HepG2 (cell line): Measurements from ENCODE around the gene MTUS2. TPM values are rescaled to one million over a fixed set of nuclear protein-coding genes. Genes with fewer than 3 reads are reported as not detected.

ENCODE experiments used
- ATF1 ChIP-seq: IDR thresholded peaks from 2 replicates; pipeline ENCODE4 v1.6.1; 2016; ENCODE audit warnings: mild to moderate bottlenecking, control low read depth
- EZH2 ChIP-seq: conservative IDR thresholded peaks from 2 replicates; pipeline ENCODE4 v1.6.1; 2012; ENCODE audit warnings: mild to moderate bottlenecking, low read depth, low read length, moderate library complexity
- ISL2 ChIP-seq: sonication (generic); formaldehyde crosslinking; IDR thresholded peaks from 2 replicates; pipeline ENCODE4 v1.5.0; 2020; ENCODE audit warnings: missing genetic modification reagents
- SRY ChIP-seq: sonication (generic); formaldehyde crosslinking; IDR thresholded peaks from 2 replicates; pipeline ENCODE4 v1.8.0; 2022; ENCODE audit warnings: mild to moderate bottlenecking, missing genetic modification reagents
- TCF12 ChIP-seq, 2 experiments: fragments of 450-650 bp in 1 of 2; sonication (generic) in 1 of 2; formaldehyde crosslinking in 1 of 2; IDR thresholded peaks; 2 replicates each; pipeline versions ENCODE4 v1.6.1 to v1.8.0; 2017 to 2022; ENCODE audit warnings: antibody characterized with exemption in 1 of 2, mild to moderate bottlenecking in 1 of 2, missing genetic modification reagents in 1 of 2, moderate library complexity in 1 of 2
- TCF7 ChIP-seq: sonication (generic); IDR thresholded peaks from 2 replicates; pipeline ENCODE4 v1.6.1; 2016; ENCODE audit warnings: antibody characterized with exemption, low read depth
- ZNF10 ChIP-seq: sonication (generic); formaldehyde crosslinking; IDR thresholded peaks from 2 replicates; pipeline ENCODE4 v1.4.0; 2020; ENCODE audit warnings: mild to moderate bottlenecking, low read depth, missing genetic modification reagents, borderline replicate concordance
- ZNF766 ChIP-seq: sonication (generic); formaldehyde crosslinking; IDR thresholded peaks from 2 replicates; pipeline ENCODE4 v1.5.0; 2020; ENCODE audit warnings: missing genetic modification reagents, borderline replicate concordance
- ZNF776 ChIP-seq: sonication (generic); formaldehyde crosslinking; IDR thresholded peaks from 2 replicates; pipeline ENCODE4 v1.4.0; 2020; ENCODE audit warnings: mild to moderate bottlenecking, missing genetic modification reagents
- ZNF878 ChIP-seq: sonication (generic); formaldehyde crosslinking; IDR thresholded peaks from 2 replicates; pipeline ENCODE4 v1.8.1; 2023; ENCODE audit warnings: mild to moderate bottlenecking, missing genetic modification reagents, moderate library complexity
- ZSCAN25 ChIP-seq: sonication (generic); formaldehyde crosslinking; IDR thresholded peaks from 2 replicates; pipeline ENCODE4 v1.8.0; 2022; ENCODE audit warnings: mild to moderate bottlenecking, missing genetic modification reagents
- polyA plus RNA-seq, 8 experiments: library from polyadenylated mRNA; depleted of rRNA in 3 of 8; stranded (reverse) in 7 of 8; unstranded in 1 of 8; fragments of >200 nt; fragmentation: Illumina TruSeq in 4 of 8; extraction: Trizol in 4 of 8; gene quantifications; 2 replicates each; pipeline versions ENCODE4 v1.2.1 to v1.2.3, GENCODE V29; 2011 to 2016; ENCODE audit warnings: low read depth in 4 of 8, missing spikeins in 1 of 8, mixed read lengths in 1 of 8; ENCODE audit not compliant: insufficient read depth in 1 of 8
- total RNA-seq, 5 experiments: library from RNA; depleted of rRNA; stranded (reverse); fragments of >200 nt; fragmentation: Illumina TruSeq; extraction: Trizol; gene quantifications; 2 replicates each; pipeline ENCODE4 v1.2.3, GENCODE V29; 2016; ENCODE audit warnings: low read depth in 1 of 5
- TF ChIP-seq, protein P1 (sequence below): IDR thresholded peaks from 2 replicates; pipeline ENCODE4 v1.4.0; 2020; ENCODE audit warnings: mild to moderate bottlenecking, missing genetic modification reagents

Gene MTUS2
- total and polyA plus RNA-seq, 2 of the 13 experiments (the other 11 are each of a cell fraction or from before 2014, with no cell fraction given), result not detected

DNA sequence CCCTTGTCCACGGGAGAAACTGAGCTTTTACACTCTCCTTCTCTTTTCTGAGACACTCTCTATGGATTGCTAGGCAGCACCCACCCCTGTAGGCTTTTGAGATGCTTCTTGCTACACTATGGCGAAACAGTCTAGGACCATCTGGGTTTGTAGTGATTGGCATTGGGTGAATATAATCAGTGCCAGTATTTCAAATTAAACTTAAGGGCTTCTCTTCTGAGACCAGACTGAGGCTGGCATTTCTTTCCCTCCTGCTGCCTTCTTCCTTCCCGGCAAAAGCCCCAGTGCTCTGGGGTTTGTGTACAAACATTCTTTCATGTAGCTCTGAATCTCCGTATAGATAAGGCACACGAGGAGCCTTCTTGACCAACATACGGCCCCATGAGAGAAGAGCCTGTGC, 498.6 kb downstream of the MTUS2 start (continued):
- TF ChIP-seq ZNF10, result no peak
- no peak for TF ChIP-seq ZNF878 (CRISPR knock-in tag)
- no peak for TF ChIP-seq ATF1
- TF ChIP-seq TCF12 (IDR thresholded peaks at IDR 0.05), result no peak
- TF ChIP-seq TCF12 (CRISPR knock-in tag; IDR thresholded peaks at IDR 0.05), result no peak
- no peak for TF ChIP-seq ISL2 (CRISPR knock-in tag)
- TF ChIP-seq EZH2, result no peak
- no peak for TF ChIP-seq ZSCAN25 (CRISPR knock-in tag)
- TF ChIP-seq, protein P1, sequence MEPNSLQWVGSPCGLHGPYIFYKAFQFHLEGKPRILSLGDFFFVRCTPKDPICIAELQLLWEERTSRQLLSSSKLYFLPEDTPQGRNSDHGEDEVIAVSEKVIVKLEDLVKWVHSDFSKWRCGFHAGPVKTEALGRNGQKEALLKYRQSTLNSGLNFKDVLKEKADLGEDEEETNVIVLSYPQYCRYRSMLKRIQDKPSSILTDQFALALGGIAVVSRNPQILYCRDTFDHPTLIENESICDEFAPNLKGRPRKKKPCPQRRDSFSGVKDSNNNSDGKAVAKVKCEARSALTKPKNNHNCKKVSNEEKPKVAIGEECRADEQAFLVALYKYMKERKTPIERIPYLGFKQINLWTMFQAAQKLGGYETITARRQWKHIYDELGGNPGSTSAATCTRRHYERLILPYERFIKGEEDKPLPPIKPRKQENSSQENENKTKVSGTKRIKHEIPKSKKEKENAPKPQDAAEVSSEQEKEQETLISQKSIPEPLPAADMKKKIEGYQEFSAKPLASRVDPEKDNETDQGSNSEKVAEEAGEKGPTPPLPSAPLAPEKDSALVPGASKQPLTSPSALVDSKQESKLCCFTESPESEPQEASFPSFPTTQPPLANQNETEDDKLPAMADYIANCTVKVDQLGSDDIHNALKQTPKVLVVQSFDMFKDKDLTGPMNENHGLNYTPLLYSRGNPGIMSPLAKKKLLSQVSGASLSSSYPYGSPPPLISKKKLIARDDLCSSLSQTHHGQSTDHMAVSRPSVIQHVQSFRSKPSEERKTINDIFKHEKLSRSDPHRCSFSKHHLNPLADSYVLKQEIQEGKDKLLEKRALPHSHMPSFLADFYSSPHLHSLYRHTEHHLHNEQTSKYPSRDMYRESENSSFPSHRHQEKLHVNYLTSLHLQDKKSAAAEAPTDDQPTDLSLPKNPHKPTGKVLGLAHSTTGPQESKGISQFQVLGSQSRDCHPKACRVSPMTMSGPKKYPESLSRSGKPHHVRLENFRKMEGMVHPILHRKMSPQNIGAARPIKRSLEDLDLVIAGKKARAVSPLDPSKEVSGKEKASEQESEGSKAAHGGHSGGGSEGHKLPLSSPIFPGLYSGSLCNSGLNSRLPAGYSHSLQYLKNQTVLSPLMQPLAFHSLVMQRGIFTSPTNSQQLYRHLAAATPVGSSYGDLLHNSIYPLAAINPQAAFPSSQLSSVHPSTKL (CRISPR knock-in tag), result no peak
- TF ChIP-seq SRY (CRISPR knock-in tag), result no peak
- no peak for TF ChIP-seq ZNF776 (CRISPR knock-in tag)
- TF ChIP-seq ZNF766 (CRISPR knock-in tag), result no peak
- TF ChIP-seq TCF7, result no peak
